K562 (cell line): ENCODE results near the gene ATP5PO. TPM values are rescaled to one million over a fixed set of nuclear protein-coding genes. Genes with fewer than 3 reads are reported as not detected.

Source experiments
- BHLHE40 ChIP-seq: IDR thresholded peaks from 2 replicates; pipeline ENCODE4 v1.6.1; 2011; ENCODE audit warnings: low read length, improper control_type of control experiment
- CHD4 ChIP-seq: fragments of 200-600 bp; sonication (generic); IDR thresholded peaks from 3 replicates; pipeline ENCODE4 v1.6.1; 2012; ENCODE audit warnings: low read depth, mild to moderate bottlenecking, mixed read lengths, low read length, inconsistent platforms; ENCODE audit not compliant: insufficient read depth, insufficient replicate concordance, poor library complexity, severe bottlenecking
- ETV5 ChIP-seq: sonication (generic); formaldehyde crosslinking; IDR thresholded peaks from 2 replicates; pipeline ENCODE4 v1.4.0; 2020; ENCODE audit warnings: low read depth, mild to moderate bottlenecking, missing genetic modification reagents
- FIP1L1 ChIP-seq: fragments of 200-400 bp; formaldehyde crosslinking; IDR thresholded peaks from 2 replicates; pipeline ENCODE4 v1.6.1; 2018; ENCODE audit warnings: mild to moderate bottlenecking, low read depth, low read length; ENCODE audit not compliant: poor library complexity, severe bottlenecking
- GABPB2 ChIP-seq: fragments of 250-450 bp; sonication (Bioruptor Pico); conservative IDR thresholded peaks from 2 replicates; pipeline ENCODE4 v1.5.1; 2021; ENCODE audit warnings: mild to moderate bottlenecking
- KLF16 ChIP-seq: IDR thresholded peaks from 2 replicates; pipeline ENCODE4 v1.6.1; 2016; ENCODE audit warnings: antibody characterized with exemption
- NCOA6 ChIP-seq: fragments of 450-650 bp; IDR thresholded peaks from 2 replicates; pipeline ENCODE4 v1.6.1; 2017; ENCODE audit warnings: mild to moderate bottlenecking
- PATZ1 ChIP-seq: fragments of 250-450 bp; sonication (Bioruptor Pico); IDR thresholded peaks from 2 replicates; pipeline ENCODE4 v1.5.0; 2020; ENCODE audit warnings: mild to moderate bottlenecking, borderline replicate concordance
- POLR2G ChIP-seq: fragments of 200-400 bp; formaldehyde crosslinking; IDR thresholded peaks from 2 replicates; pipeline ENCODE4 v1.6.1; 2017; ENCODE audit warnings: low read depth, mild to moderate bottlenecking, antibody characterized with exemption, low read length, moderate library complexity
- RFX1 ChIP-seq: fragments of 450-650 bp; IDR thresholded peaks from 2 replicates; pipeline ENCODE4 v1.6.1; 2016; ENCODE audit warnings: mild to moderate bottlenecking, moderate library complexity
- SIX5 ChIP-seq, 2 experiments: IDR thresholded peaks; 2 replicates each; pipeline ENCODE4 v1.6.1; 2011; ENCODE audit warnings: low read length in 2 of 2, borderline replicate concordance in 1 of 2, low read depth in 1 of 2, mild to moderate bottlenecking in 1 of 2, moderate library complexity in 1 of 2; ENCODE audit not compliant: insufficient read depth in 1 of 2
- TBL1XR1 ChIP-seq, 2 experiments: IDR thresholded peaks; 2 replicates each; pipeline ENCODE4 v1.6.1; 2012; ENCODE audit warnings: improper control_type of control experiment in 2 of 2, low read length in 2 of 2, mild to moderate bottlenecking in 1 of 2
- XRCC5 ChIP-seq: fragments of 200-400 bp; formaldehyde crosslinking; IDR thresholded peaks from 2 replicates; pipeline ENCODE4 v1.6.1; 2017; ENCODE audit warnings: low read depth, mild to moderate bottlenecking, low read length
- ZBTB12 ChIP-seq: fragments of 250-450 bp; sonication (Bioruptor Pico); IDR thresholded peaks from 2 replicates; pipeline ENCODE4 v1.4.0; 2020
- ZEB2 ChIP-seq: fragments of 450-650 bp; IDR thresholded peaks from 2 replicates; pipeline ENCODE4 v1.6.1; 2016
- ZNF121 ChIP-seq: sonication (generic); formaldehyde crosslinking; conservative IDR thresholded peaks from 2 replicates; pipeline ENCODE4 v1.8.0; 2022; ENCODE audit warnings: missing genetic modification reagents
- polyA plus RNA-seq, 8 experiments: library from polyadenylated mRNA; depleted of rRNA in 4 of 8; stranded (reverse) in 5 of 8; unstranded in 3 of 8; fragments of >200 nt; fragmentation: Nextera tagmentation in 2 of 8; fragmentation: Illumina TruSeq in 1 of 8; extraction: Ambion mirVana in 2 of 8; extraction: Trizol in 1 of 8; gene quantifications; 2 replicates each; pipeline versions ENCODE4 v1.2.1 to v1.2.3, GENCODE V29; 2011 to 2014; ENCODE audit warnings: inconsistent platforms in 1 of 8, missing spikeins in 1 of 8
- total RNA-seq, 7 experiments: library from RNA; depleted of rRNA in 6 of 7; stranded (reverse); fragments of >200 nt in 6 of 7; fragmentation: Illumina TruSeq in 2 of 7; extraction: Trizol in 2 of 7; gene quantifications; 2 replicates each; pipeline versions ENCODE4 v1.2.1 to v1.2.3, GENCODE V29; 2011 to 2021; ENCODE audit warnings: low replicate concordance in 1 of 7
- TF ChIP-seq, protein P1 (sequence below): fragments of 450-650 bp; formaldehyde crosslinking; IDR thresholded peaks from 2 replicates; pipeline ENCODE4 v1.4.0; 2020; ENCODE audit warnings: mild to moderate bottlenecking, moderate library complexity
- TF ChIP-seq, protein P2 (sequence below): IDR thresholded peaks from 2 replicates; pipeline ENCODE4 v1.6.1; 2014; ENCODE audit warnings: antibody characterized with exemption
- TF ChIP-seq, protein P3 (sequence below): fragments of 250-450 bp; sonication (Bioruptor Pico); IDR thresholded peaks from 2 replicates; pipeline ENCODE4 v1.8.0; 2022; ENCODE audit warnings: inconsistent platforms

Gene ATP5PO
- total and polyA plus RNA-seq, 9 of the 15 experiments (the other 6 are each of a cell fraction or from before 2014, with no cell fraction given) = 367 to 2,722 (median 808) TPM

GRCh38 chr21:33915368-33916199, at the start of gene ATP5PO (continued):
- TF ChIP-seq ZEB2 = 0 out of 2 replicates have a peak, but pooled peaks have one; percentile 34
- TF ChIP-seq, protein P1, sequence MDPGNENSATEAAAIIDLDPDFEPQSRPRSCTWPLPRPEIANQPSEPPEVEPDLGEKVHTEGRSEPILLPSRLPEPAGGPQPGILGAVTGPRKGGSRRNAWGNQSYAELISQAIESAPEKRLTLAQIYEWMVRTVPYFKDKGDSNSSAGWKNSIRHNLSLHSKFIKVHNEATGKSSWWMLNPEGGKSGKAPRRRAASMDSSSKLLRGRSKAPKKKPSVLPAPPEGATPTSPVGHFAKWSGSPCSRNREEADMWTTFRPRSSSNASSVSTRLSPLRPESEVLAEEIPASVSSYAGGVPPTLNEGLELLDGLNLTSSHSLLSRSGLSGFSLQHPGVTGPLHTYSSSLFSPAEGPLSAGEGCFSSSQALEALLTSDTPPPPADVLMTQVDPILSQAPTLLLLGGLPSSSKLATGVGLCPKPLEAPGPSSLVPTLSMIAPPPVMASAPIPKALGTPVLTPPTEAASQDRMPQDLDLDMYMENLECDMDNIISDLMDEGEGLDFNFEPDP (CRISPR knock-in tag) = 0 out of 2 replicates have a peak, but pooled peaks have one; percentile 43
- no peak for TF ChIP-seq CHD4
- TF ChIP-seq NCOA6 = no peak
- TF ChIP-seq ETV5 (CRISPR knock-in tag) = 0 out of 2 replicates have a peak, but pooled peaks have one; percentile 37
- no peak for TF ChIP-seq FIP1L1
- TF ChIP-seq TBL1XR1 (IDR thresholded peaks at IDR 0.05; ENCODE audit: low read length in 2 of 2) = no peak
- TF ChIP-seq BHLHE40 = peak; percentile 21; the same call in 1 of the 2 replicates
- peak; percentile 37; the same call in 1 of the 2 replicates for TF ChIP-seq ZBTB12 (CRISPR knock-in tag)
- TF ChIP-seq KLF16 = no peak
- peak; percentile 99 for TF ChIP-seq POLR2G
- TF ChIP-seq SIX5 (IDR thresholded peaks at IDR 0.05; ENCODE audit: borderline replicate concordance in 1 of 2, insufficient read depth in 1 of 2, low read depth in 1 of 2, low read length in 2 of 2) = peak; percentile 94 to 95
- TF ChIP-seq, protein P2, sequence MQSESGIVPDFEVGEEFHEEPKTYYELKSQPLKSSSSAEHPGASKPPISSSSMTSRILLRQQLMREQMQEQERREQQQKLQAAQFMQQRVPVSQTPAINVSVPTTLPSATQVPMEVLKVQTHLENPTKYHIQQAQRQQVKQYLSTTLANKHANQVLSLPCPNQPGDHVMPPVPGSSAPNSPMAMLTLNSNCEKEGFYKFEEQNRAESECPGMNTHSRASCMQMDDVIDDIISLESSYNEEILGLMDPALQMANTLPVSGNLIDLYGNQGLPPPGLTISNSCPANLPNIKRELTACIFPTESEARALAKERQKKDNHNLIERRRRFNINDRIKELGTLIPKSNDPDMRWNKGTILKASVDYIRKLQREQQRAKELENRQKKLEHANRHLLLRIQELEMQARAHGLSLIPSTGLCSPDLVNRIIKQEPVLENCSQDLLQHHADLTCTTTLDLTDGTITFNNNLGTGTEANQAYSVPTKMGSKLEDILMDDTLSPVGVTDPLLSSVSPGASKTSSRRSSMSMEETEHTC = no peak
- TF ChIP-seq, protein P3, sequence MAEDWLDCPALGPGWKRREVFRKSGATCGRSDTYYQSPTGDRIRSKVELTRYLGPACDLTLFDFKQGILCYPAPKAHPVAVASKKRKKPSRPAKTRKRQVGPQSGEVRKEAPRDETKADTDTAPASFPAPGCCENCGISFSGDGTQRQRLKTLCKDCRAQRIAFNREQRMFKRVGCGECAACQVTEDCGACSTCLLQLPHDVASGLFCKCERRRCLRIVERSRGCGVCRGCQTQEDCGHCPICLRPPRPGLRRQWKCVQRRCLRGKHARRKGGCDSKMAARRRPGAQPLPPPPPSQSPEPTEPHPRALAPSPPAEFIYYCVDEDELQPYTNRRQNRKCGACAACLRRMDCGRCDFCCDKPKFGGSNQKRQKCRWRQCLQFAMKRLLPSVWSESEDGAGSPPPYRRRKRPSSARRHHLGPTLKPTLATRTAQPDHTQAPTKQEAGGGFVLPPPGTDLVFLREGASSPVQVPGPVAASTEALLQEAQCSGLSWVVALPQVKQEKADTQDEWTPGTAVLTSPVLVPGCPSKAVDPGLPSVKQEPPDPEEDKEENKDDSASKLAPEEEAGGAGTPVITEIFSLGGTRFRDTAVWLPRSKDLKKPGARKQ (CRISPR knock-in tag) = no peak
- TF ChIP-seq RFX1 = no peak
- no peak for TF ChIP-seq PATZ1 (CRISPR knock-in tag)
- peak; percentile 45; the same call in 1 of the 2 replicates for TF ChIP-seq GABPB2 (CRISPR knock-in tag)
- no peak for TF ChIP-seq ZNF121
- no peak for TF ChIP-seq XRCC5
